KMS-11 (cell line): Measurements from ENCODE around the gene BCL2L13.

Experiments used
- H2AFZ ChIP-seq: fragments of 200-600 bp; sonication (generic); 2 replicates; pipeline ENCODE4 v1.6.1; 2016; ENCODE audit warnings: antibody characterized with exemption, mixed run types, low read depth
- H3K27ac ChIP-seq: fragments of 200-600 bp; sonication (generic); 2 replicates; pipeline ENCODE4 v1.6.1; 2016; ENCODE audit warnings: mild to moderate bottlenecking, mixed run types
- H3K27me3 ChIP-seq: fragments of 200-600 bp; sonication (generic); 2 replicates; pipeline ENCODE4 v1.6.1; 2017; ENCODE audit warnings: mild to moderate bottlenecking, low read depth, mixed run types, moderate library complexity; ENCODE audit not compliant: insufficient read depth
- H3K36me3 ChIP-seq: fragments of 200-600 bp; sonication (generic); 2 replicates; pipeline ENCODE4 v1.6.1; 2017; ENCODE audit warnings: mild to moderate bottlenecking, mixed run types; ENCODE audit not compliant: insufficient read depth
- H3K4me1 ChIP-seq: fragments of 200-600 bp; sonication (generic); 2 replicates; pipeline ENCODE4 v1.6.1; 2016; ENCODE audit warnings: mild to moderate bottlenecking, low read depth, mixed run types; ENCODE audit not compliant: poor library complexity, severe bottlenecking
- H3K4me2 ChIP-seq: fragments of 200-600 bp; sonication (generic); 2 replicates; pipeline ENCODE4 v1.7.0; 2016; ENCODE audit warnings: mild to moderate bottlenecking, mixed run types
- H3K4me3 ChIP-seq: fragments of 200-600 bp; sonication (generic); IDR thresholded peaks from 2 replicates; pipeline ENCODE4 v1.6.1; 2017; ENCODE audit warnings: low read depth, low read length, mixed read lengths; ENCODE audit not compliant: insufficient read depth
- H3K79me2 ChIP-seq: fragments of 200-600 bp; sonication (generic); 2 replicates; pipeline ENCODE4 v1.6.1; 2016; ENCODE audit warnings: low read depth, mixed run types; ENCODE audit not compliant: insufficient read depth
- H3K9ac ChIP-seq: fragments of 200-600 bp; sonication (generic); 2 replicates; pipeline ENCODE4 v1.6.1; 2016; ENCODE audit warnings: mild to moderate bottlenecking, mixed run types
- H4K20me1 ChIP-seq: fragments of 200-600 bp; sonication (generic); 2 replicates; pipeline ENCODE4 v1.6.1; 2016; ENCODE audit warnings: mild to moderate bottlenecking, mixed run types; ENCODE audit not compliant: insufficient read depth
- CTCF ChIP-seq: fragments of 200-600 bp; sonication (generic); conservative IDR thresholded peaks from 2 replicates; pipeline ENCODE4 v1.6.1; 2017; ENCODE audit warnings: low read depth, mild to moderate bottlenecking, antibody characterized with exemption, low read length, moderate library complexity, mixed read lengths

BCL2L13 gene

GRCh38 chr22:17726928-17727897, 88.7 kb downstream of the BCL2L13 start:
- H3K9ac ChIP-seq = no peak overlapping the region
- no peak overlapping the region for H3K4me2 ChIP-seq
- no peak overlapping the region for H3K4me3 ChIP-seq
- no peaks in the 10 kb centered on the region for H3K27me3 ChIP-seq
- no peaks in the 10 kb centered on the region for H3K36me3 ChIP-seq
- no peak overlapping the region for H3K27ac ChIP-seq
- no peaks in the 10 kb centered on the region for H3K4me1 ChIP-seq
- no peak overlapping the region for H2AFZ ChIP-seq
- H3K79me2 ChIP-seq = no peaks in the 10 kb centered on the region
- no peaks in the 10 kb centered on the region for H4K20me1 ChIP-seq
- TF ChIP-seq CTCF = no peak

- no peaks in the 10 kb centered on the region for H3K27me3 ChIP-seq
- H3K9ac ChIP-seq = no peak overlapping the region
- no peak overlapping the region for H3K27ac ChIP-seq
- no peaks in the 10 kb centered on the region for H3K79me2 ChIP-seq
- no peaks in the 10 kb centered on the region for H4K20me1 ChIP-seq
- no peak overlapping the region for H3K4me2 ChIP-seq
- 0 out of 2 replicates have a peak, but pooled peaks cover 1% of the 10 kb centered on the region for H3K36me3 ChIP-seq
- H3K4me1 ChIP-seq = no peaks in the 10 kb centered on the region
- no peak overlapping the region for H3K4me3 ChIP-seq
- no peak for TF ChIP-seq CTCF
- H2AFZ ChIP-seq = no peak overlapping the region
Observed at GRCh38 chr22:17728786-17729185, 90.2 kb downstream of the BCL2L13 start.

DNA sequence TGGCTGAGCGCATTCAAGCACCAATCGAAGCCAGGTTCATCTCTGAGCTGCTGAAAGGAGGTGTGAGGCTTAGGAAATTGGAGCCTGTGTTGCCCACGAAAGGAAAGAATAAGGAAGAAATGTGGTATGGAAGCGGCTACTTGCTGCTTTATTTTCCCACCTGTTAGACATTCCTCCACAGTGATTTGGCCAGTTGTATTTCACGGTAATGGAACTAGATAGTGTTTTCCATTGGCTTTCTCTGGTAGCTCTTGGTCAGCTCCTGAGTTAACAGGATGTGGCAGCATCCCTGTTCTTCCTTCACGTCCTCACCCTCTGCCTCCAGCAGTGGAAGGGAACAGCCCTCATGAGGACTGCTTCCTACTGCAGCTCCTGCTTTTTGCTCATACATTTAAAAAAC, 91.0 kb downstream of the BCL2L13 start:
- no peak overlapping the region for H3K4me3 ChIP-seq
- no peaks in the 10 kb centered on the region for H3K4me1 ChIP-seq
- H3K9ac ChIP-seq = no peak overlapping the region
- no peaks in the 10 kb centered on the region for H3K79me2 ChIP-seq
- no peak for TF ChIP-seq CTCF
- no peaks in the 10 kb centered on the region for H3K27me3 ChIP-seq
- H4K20me1 ChIP-seq = no peaks in the 10 kb centered on the region
- no peak overlapping the region for H3K27ac ChIP-seq
- no peak overlapping the region for H3K4me2 ChIP-seq
- peaks cover 9% of the 10 kb centered on the region; the same call in 1 of the 2 replicates for H3K36me3 ChIP-seq
- no peak overlapping the region for H2AFZ ChIP-seq

DNA sequence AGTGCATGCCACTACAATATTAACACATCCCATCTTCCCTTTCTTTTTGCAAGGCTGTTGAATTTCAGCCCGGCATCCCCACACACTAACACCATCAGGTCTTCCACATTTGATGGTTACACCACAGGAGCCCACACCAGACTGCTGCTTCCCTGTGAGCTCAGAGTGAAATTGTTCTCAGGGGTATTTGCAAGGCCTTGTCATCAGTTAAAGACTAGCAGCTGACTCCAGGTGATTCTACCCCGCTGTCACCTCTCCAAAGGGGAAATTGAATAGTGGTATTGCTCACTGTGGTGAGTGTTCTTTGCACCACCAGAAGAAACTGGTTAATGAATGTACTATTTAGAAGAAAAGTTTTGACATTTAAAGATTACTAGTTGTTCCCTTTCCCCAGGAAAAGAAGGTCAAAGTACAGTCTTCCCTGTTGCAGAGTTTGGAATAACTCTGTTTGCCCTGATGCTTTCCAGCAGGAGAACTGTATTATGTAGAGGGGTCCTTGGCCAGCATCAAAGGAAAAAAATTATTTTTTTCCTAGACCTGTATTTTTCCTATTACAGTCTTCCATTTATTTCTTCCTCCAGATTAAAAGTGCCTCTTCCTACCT, 93.8 kb downstream of the BCL2L13 start:
- H3K4me2 ChIP-seq = no peak overlapping the region
- no peaks in the 10 kb centered on the region for H3K27me3 ChIP-seq
- H3K9ac ChIP-seq = no peak overlapping the region
- no peaks in the 10 kb centered on the region for H4K20me1 ChIP-seq
- no peaks in the 10 kb centered on the region for H3K4me1 ChIP-seq
- no peak overlapping the region for H3K27ac ChIP-seq
- H2AFZ ChIP-seq = no peak overlapping the region
- no peak for TF ChIP-seq CTCF
- no peak overlapping the region for H3K4me3 ChIP-seq
- peaks cover 9% of the 10 kb centered on the region; the same call in 1 of the 2 replicates for H3K36me3 ChIP-seq
- H3K79me2 ChIP-seq = no peaks in the 10 kb centered on the region
